PC-3 (cell line): ENCODE results near the gene SFSWAP. TPM values are rescaled to one million over a fixed set of nuclear protein-coding genes. Genes with fewer than 3 reads are reported as not detected.

Experiments used
- ATAC-seq: fragments of 200-7000 bp; cut with Tn5 transposase; 2 replicates; pipeline ENCODE4 v1.9.1; 2020; ENCODE audit warnings: mild to moderate bottlenecking, moderate library complexity
- BruUV-seq: library from RNA; stranded (reverse); fragments of 400-500 nt; replicated peaks from 2 replicates; lab custom pipeline; 2021; lab: Mats Ljungman, UMichigan
- CTCF ChIA-PET: fragments of 300-600 bp; sonication (Branson Sonifier 250); formaldehyde crosslinking; loops from one replicate; lab custom pipeline; 2022; ENCODE audit warnings: antibody characterized with exemption; lab: Charles Lee
- POLR2A ChIA-PET: fragments of 300-600 bp; sonication (Branson Sonifier 250); formaldehyde crosslinking; loops from one replicate; lab custom pipeline; 2022; ENCODE audit warnings: antibody characterized with exemption; ENCODE audit not compliant: unreplicated experiment; lab: Charles Lee
- DNase-seq: peaks from one replicate; pipeline ENCODE4 v3.0.0-alpha.2; 2015
- H2AFZ ChIP-seq: fragments of 300-600 bp; sonication (generic); 2 replicates; pipeline ENCODE4 v1.6.0; 2016; ENCODE audit warnings: antibody characterized with exemption, low read length
- H3F3A ChIP-seq: fragments of 300-600 bp; sonication (generic); one replicate; pipeline ENCODE4 v1.6.0; 2017; ENCODE audit warnings: antibody characterized with exemption, low read length, control low read depth, mild to moderate bottlenecking; ENCODE audit not compliant: unreplicated experiment
- H3K27ac ChIP-seq: fragments of 300-600 bp; sonication (generic); 2 replicates; pipeline ENCODE4 v1.5.1; 2016; ENCODE audit warnings: mild to moderate bottlenecking, low read length
- H3K27me3 ChIP-seq: fragments of 300-600 bp; sonication (generic); 2 replicates; pipeline ENCODE4 v1.6.1; 2016; ENCODE audit warnings: low read length, mixed read lengths
- H3K36me3 ChIP-seq: fragments of 300-600 bp; sonication (generic); 2 replicates; pipeline ENCODE4 v1.6.1; 2016; ENCODE audit warnings: low read depth, mixed run types, low read length, mixed read lengths
- H3K4me1 ChIP-seq: fragments of 300-600 bp; sonication (generic); 2 replicates; pipeline ENCODE4 v1.5.1; 2016; ENCODE audit warnings: low read length; ENCODE audit not compliant: insufficient read depth
- H3K4me2 ChIP-seq: fragments of 300-600 bp; sonication (generic); 2 replicates; pipeline ENCODE4 v1.6.0; 2016; ENCODE audit warnings: low read length
- H3K4me3 ChIP-seq: fragments of 300-600 bp; sonication (generic); 2 replicates; pipeline ENCODE4 v1.5.1; 2016; ENCODE audit warnings: mild to moderate bottlenecking, low read length, mixed read lengths
- H3K79me2 ChIP-seq: fragments of 300-600 bp; sonication (generic); 2 replicates; pipeline ENCODE4 v1.6.1; 2017; ENCODE audit warnings: low read length, mixed read lengths
- H3K9ac ChIP-seq: fragments of 300-600 bp; sonication (generic); 2 replicates; pipeline ENCODE4 v1.6.0; 2016; ENCODE audit warnings: mild to moderate bottlenecking, low read length
- H3K9me2 ChIP-seq: fragments of 300-600 bp; sonication (generic); replicated peaks from 2 replicates; pipeline ENCODE4 v1.6.1; 2016; ENCODE audit warnings: mixed run types, low read length, mixed read lengths
- H3K9me3 ChIP-seq: fragments of 300-600 bp; sonication (generic); 2 replicates; pipeline ENCODE4 v1.6.1; 2016; ENCODE audit warnings: low read length, mixed read lengths
- H4K20me1 ChIP-seq: fragments of 300-600 bp; sonication (generic); 2 replicates; pipeline ENCODE4 v1.6.1; 2016; ENCODE audit warnings: low read length, mixed read lengths
- CTCF ChIP-seq: fragments of 300-600 bp; sonication (generic); conservative IDR thresholded peaks from 2 replicates; pipeline ENCODE4 v1.5.1; 2017; ENCODE audit warnings: antibody characterized with exemption, low read depth, mild to moderate bottlenecking, low read length
- EZH2 ChIP-seq: fragments of 300-600 bp; sonication (generic); IDR thresholded peaks from one replicate; pipeline ENCODE4 v1.6.1; 2017; ENCODE audit warnings: antibody characterized with exemption, mild to moderate bottlenecking, low read length; ENCODE audit not compliant: unreplicated experiment
- EZH2phosphoT487 ChIP-seq: fragments of 300-600 bp; sonication (generic); IDR thresholded peaks from 2 replicates; pipeline ENCODE4 v1.6.1; 2018; ENCODE audit warnings: mild to moderate bottlenecking, antibody characterized with exemption, low read length, borderline replicate concordance
- intact Hi-C: fragments of 100-400 bp; cut with micrococcal nuclease; formaldehyde crosslinking; loops from 2 replicates; pipeline ENCODE4 v1.9.0; 2023
- total RNA-seq: library from RNA; depleted of rRNA; stranded (reverse); fragments of >200 nt; gene quantifications from 2 replicates; pipeline ENCODE4 v1.2.3, GENCODE V29; 2014

The SFSWAP gene
- total RNA-seq, 1 experiment from 2014 or later, result 57.5 TPM

- Histone ChIP-seq H3K36me3 (no peaks in the 10 kb centered on the region), H3K9ac (peak overlapping the region; percentile 70), H3K4me3 (peak overlapping the region; percentile 85), H4K20me1 (no peaks in the 10 kb centered on the region), H3K9me3 (no peaks in the 10 kb centered on the region), H3K9me2 (no peaks in the 10 kb centered on the region), H3K79me2 (no peaks in the 10 kb centered on the region; the same call in 1 of the 2 replicates), H3K4me1 (peaks cover 25% of the 10 kb centered on the region), H2AFZ (peak overlapping the region; percentile 91), H3K4me2 (peak overlapping the region; percentile 94), H3F3A (no peaks in the 10 kb centered on the region), H3K27me3 (no peaks in the 10 kb centered on the region), H3K27ac (peak overlapping the region; percentile 63)
- intact Hi-C loops, result loop anchor here (5.0 kb wide), 2 partner anchors 96 to 1069 kb away; partner anchors contain the start of gene PUS1
- DNase-seq (peak; percentile 51), ATAC-seq (peak; percentile 25)
- ChIA-PET CTCF (no interaction called here), POLR2A (no interaction called here)
- BruUV-seq, result TSS peak; percentile 63
- TF ChIP-seq EZH2 (no peak), EZH2phosphoT487 (no peak), CTCF (no peak)
Measured at GRCh38 chr12:131830914-131831571, 120.2 kb downstream of the SFSWAP start.

GRCh38 chr12:131831635-131832041 is 120.7 kb downstream of the SFSWAP start:
- Histone ChIP-seq H3K9me2 (no peaks in the 10 kb centered on the region), H3K4me1 (peaks cover 25% of the 10 kb centered on the region), H3K4me2 (peak overlapping the region; percentile 94), H3K9me3 (no peaks in the 10 kb centered on the region), H3K9ac (no peak overlapping the region), H4K20me1 (no peaks in the 10 kb centered on the region), H3K36me3 (no peaks in the 10 kb centered on the region), H3K27me3 (no peaks in the 10 kb centered on the region), H3K4me3 (peak overlapping the region; percentile 85), H2AFZ (peak overlapping the region; percentile 91; the same call in 1 of the 2 replicates), H3F3A (no peaks in the 10 kb centered on the region), H3K27ac (peak overlapping the region; percentile 29; the same call in 1 of the 2 replicates), H3K79me2 (no peaks in the 10 kb centered on the region; the same call in 1 of the 2 replicates)
- no peak for ATAC-seq
- TF ChIP-seq EZH2 (no peak), EZH2phosphoT487 (no peak), CTCF (no peak)
- peak; percentile 44 for DNase-seq
- ChIA-PET CTCF (no interaction called here), POLR2A (no interaction called here)
- intact Hi-C loops, result loop anchor here (5.0 kb wide), 2 partner anchors 96 to 1069 kb away; partner anchors contain the start of gene PUS1
- no TSS peak for BruUV-seq
